Activated CD4-positive, alpha-beta T cell treated with anti-CD3 and anti-CD28 coated beads, Interleukin-2, amount 10 ng/mL, durations not matched to agents 7 days and 5 days (primary cell): ENCODE measurements around the gene ZMAT3. TPM values are rescaled to one million over a fixed set of nuclear protein-coding genes. Genes with fewer than 3 reads are reported as not detected.

Experiments used
- CTCF ChIA-PET: fragments of 350-600 bp; sonication (Branson Sonifier 250); formaldehyde crosslinking; loops from one replicate; lab custom pipeline; 2021; ENCODE audit warnings: antibody characterized with exemption; lab: Charles Lee
- POLR2A ChIA-PET: fragments of 350-600 bp; sonication (Branson Sonifier 250); formaldehyde crosslinking; loops from one replicate; lab custom pipeline; 2021; ENCODE audit warnings: antibody characterized with exemption; lab: Charles Lee
- DNase-seq: peaks from one replicate; pipeline ENCODE4 v3.0.0-alpha.2; 2020
- H3K27ac Mint-ChIP-seq: one replicate; pipeline ENCODE4 v1.8.0; 2021; ENCODE audit warnings: mild to moderate bottlenecking, moderate library complexity, mixed read lengths
- H3K27me3 Mint-ChIP-seq: one replicate; pipeline ENCODE4 v1.8.0; 2021; ENCODE audit warnings: mixed read lengths
- H3K36me3 Mint-ChIP-seq: one replicate; pipeline ENCODE4 v1.8.0; 2021; ENCODE audit warnings: low read depth, mixed read lengths
- H3K4me1 Mint-ChIP-seq: one replicate; pipeline ENCODE4 v1.8.0; 2021; ENCODE audit warnings: mixed read lengths
- H3K4me3 Mint-ChIP-seq: one replicate; pipeline ENCODE4 v1.8.0; 2021; ENCODE audit warnings: mild to moderate bottlenecking, moderate library complexity, mixed read lengths
- H3K9me3 Mint-ChIP-seq: one replicate; pipeline ENCODE4 v1.8.0; 2021; ENCODE audit warnings: mixed read lengths
- total RNA-seq, 2 experiments: library from RNA; stranded (reverse); gene quantifications; one replicate each; pipeline ENCODE4 v1.2.3, GENCODE V29; 2021

ZMAT3 gene
- total RNA-seq, 2 experiments from 2014 or later = 23.0 to 23.6 TPM

DNA sequence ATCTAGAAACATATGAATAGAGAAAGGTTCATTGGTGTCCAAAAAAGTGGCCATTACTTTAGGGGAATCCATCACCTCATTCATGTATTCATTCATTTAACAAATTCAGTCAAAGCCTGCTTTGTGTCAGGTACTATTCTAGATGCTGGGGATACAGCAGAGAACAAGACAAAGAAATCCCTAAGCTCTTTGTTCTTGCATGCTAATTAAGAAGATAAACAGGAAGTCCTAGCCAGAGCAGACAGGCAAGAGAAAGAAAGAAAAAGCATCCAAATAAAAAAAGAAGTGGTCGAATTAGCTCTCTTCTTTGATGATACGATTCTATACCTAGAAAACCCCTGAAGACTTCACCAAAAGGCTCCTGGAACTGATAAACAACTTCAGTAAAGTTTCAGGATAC is 12.4 kb upstream of the ZMAT3 start:
- Mint-ChIP-seq H3K4me1 (peaks cover 20% of the 10 kb centered on the region), H3K27me3 (peaks cover 3% of the 10 kb centered on the region), H3K4me3 (peak overlapping the region; percentile 39), H3K27ac (peak overlapping the region; percentile 68), H3K9me3 (peaks cover 5% of the 10 kb centered on the region), H3K36me3 (no peaks in the 10 kb centered on the region)
- POLR2A ChIA-PET = no interaction called here
- DNase-seq = no peak
- CTCF ChIA-PET = interaction anchor here (0.6 to 2.0 kb wide), 2 partner anchors 10 to 43 kb away, joined by 3 to 7 read pairs; no protein-coding TSS in a partner anchor

GRCh38 chr3:179082416-179082815 is 10.8 kb upstream of the ZMAT3 start:
- no peak overlapping the region for H3K27ac Mint-ChIP-seq
- H3K36me3 Mint-ChIP-seq = no peaks in the 10 kb centered on the region
- CTCF ChIA-PET = interaction anchor here (1.3 to 2.0 kb wide), 2 partner anchors 12 to 14 kb away, joined by 3 to 7 read pairs; no protein-coding TSS in a partner anchor
- no peak for DNase-seq
- H3K27me3 Mint-ChIP-seq = peaks cover 3% of the 10 kb centered on the region
- peaks cover 20% of the 10 kb centered on the region for H3K4me1 Mint-ChIP-seq
- no peaks in the 10 kb centered on the region for H3K9me3 Mint-ChIP-seq
- H3K4me3 Mint-ChIP-seq = no peak overlapping the region
- POLR2A ChIA-PET = no interaction called here

- Mint-ChIP-seq H3K9me3 (no peaks in the 10 kb centered on the region), H3K36me3 (no peaks in the 10 kb centered on the region), H3K27ac (no peak overlapping the region), H3K4me3 (no peak overlapping the region), H3K27me3 (peaks cover 3% of the 10 kb centered on the region), H3K4me1 (peaks cover 20% of the 10 kb centered on the region)
- ChIA-PET POLR2A (no interaction called here), CTCF (interaction anchor here (1.3 kb wide), 1 partner anchor 15 kb away, joined by 3 read pairs; no protein-coding TSS in a partner anchor)
- no peak for DNase-seq
These were observed 10.3 kb upstream of the ZMAT3 start for GRCh38 chr3:179081885-179082284.

DNA sequence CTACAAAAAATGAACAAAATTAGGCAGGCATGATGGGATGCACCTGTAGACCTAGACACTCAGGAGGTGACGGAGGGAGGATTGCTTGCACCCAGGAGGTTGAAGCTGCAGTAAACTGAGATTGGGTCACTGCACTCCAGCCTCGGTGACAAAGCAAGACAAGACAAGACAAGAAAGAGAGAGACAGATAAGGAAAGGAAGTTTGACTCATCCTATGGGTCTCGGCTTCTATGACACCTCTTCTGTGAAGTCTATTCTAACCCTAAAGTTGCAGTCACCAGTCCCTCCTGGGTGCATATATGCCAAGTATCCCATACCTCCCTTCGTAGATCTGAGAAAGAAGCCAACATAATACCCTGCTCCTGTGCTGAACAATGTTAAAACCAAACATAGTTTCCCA is 7.9 kb upstream of the ZMAT3 start:
- CTCF ChIA-PET = interaction anchor here (1.1 kb wide), 1 partner anchor 64 kb away, joined by 3 read pairs; no protein-coding TSS in a partner anchor
- Mint-ChIP-seq H3K4me3 (no peak overlapping the region), H3K9me3 (no peaks in the 10 kb centered on the region), H3K4me1 (peaks cover 26% of the 10 kb centered on the region), H3K27ac (no peak overlapping the region), H3K27me3 (peaks cover 3% of the 10 kb centered on the region), H3K36me3 (no peaks in the 10 kb centered on the region)
- DNase-seq = no peak
- POLR2A ChIA-PET = no interaction called here

GRCh38 chr3:179076243-179077027 is 4.8 kb upstream of the ZMAT3 start:
- Mint-ChIP-seq H3K9me3 (no peaks in the 10 kb centered on the region), H3K27ac (no peak overlapping the region), H3K27me3 (peaks cover 3% of the 10 kb centered on the region), H3K36me3 (no peaks in the 10 kb centered on the region), H3K4me1 (peaks cover 37% of the 10 kb centered on the region), H3K4me3 (no peak overlapping the region)
- CTCF ChIA-PET = interaction anchor here (0.8 to 1.4 kb wide), 2 partner anchors 16 to 58 kb away, joined by 3 read pairs; no protein-coding TSS in a partner anchor
- no peak for DNase-seq
- POLR2A ChIA-PET = no interaction called here

GRCh38 chr3:179074656-179075055 is 3.0 kb upstream of the ZMAT3 start:
- POLR2A ChIA-PET = interaction anchor here (0.6 kb wide), 1 partner anchor 9 kb away, joined by 4 read pairs; no protein-coding TSS in a partner anchor
- H3K36me3 Mint-ChIP-seq = peaks cover 4% of the 10 kb centered on the region
- H3K27me3 Mint-ChIP-seq = no peaks in the 10 kb centered on the region
- peaks cover 44% of the 10 kb centered on the region for H3K4me1 Mint-ChIP-seq
- CTCF ChIA-PET = interaction anchor here (0.6 to 0.8 kb wide), 4 partner anchors 21 to 230 kb away, joined by 3 to 7 read pairs (median 4); no protein-coding TSS in a partner anchor
- no peak overlapping the region for H3K27ac Mint-ChIP-seq
- no peaks in the 10 kb centered on the region for H3K9me3 Mint-ChIP-seq
- DNase-seq = no peak
- no peak overlapping the region for H3K4me3 Mint-ChIP-seq

GRCh38 chr3:179073816-179074215 is 2.2 kb upstream of the ZMAT3 start:
- no peaks in the 10 kb centered on the region for H3K9me3 Mint-ChIP-seq
- peaks cover 4% of the 10 kb centered on the region for H3K36me3 Mint-ChIP-seq
- DNase-seq = no peak
- no peak overlapping the region for H3K27ac Mint-ChIP-seq
- POLR2A ChIA-PET = interaction anchor here (0.6 kb wide), 1 partner anchor 9 kb away, joined by 4 read pairs; no protein-coding TSS in a partner anchor
- H3K4me3 Mint-ChIP-seq = no peak overlapping the region
- H3K4me1 Mint-ChIP-seq = peaks cover 48% of the 10 kb centered on the region
- H3K27me3 Mint-ChIP-seq = no peaks in the 10 kb centered on the region
- CTCF ChIA-PET = interaction anchor here (0.6 to 1.4 kb wide), 5 partner anchors 9 to 242 kb away, joined by 3 to 7 read pairs (median 3); no protein-coding TSS in a partner anchor

DNA sequence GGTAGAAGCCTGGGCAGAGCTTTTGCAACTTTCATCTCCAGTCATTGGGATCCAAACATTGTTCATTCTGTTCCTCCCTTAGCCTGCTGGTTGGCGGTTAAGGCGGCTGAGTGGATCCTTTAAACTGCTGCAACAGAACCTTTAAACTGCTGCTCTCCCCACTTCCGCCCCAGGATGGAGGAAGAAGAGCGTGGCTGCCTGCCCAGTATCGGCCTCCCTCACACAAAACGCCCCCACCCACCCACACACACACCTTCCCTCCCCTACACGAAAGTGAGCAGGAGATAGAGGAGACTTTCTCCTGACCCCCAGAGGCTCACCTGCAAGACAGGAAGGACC is 460 bp upstream of the ZMAT3 start:
- DNase-seq = peak; percentile 61
- CTCF ChIA-PET = interaction anchor here (1.3 kb wide), 1 partner anchor 244 kb away, joined by 7 read pairs; no protein-coding TSS in a partner anchor
- Mint-ChIP-seq H3K36me3 (peaks cover 11% of the 10 kb centered on the region), H3K27me3 (no peaks in the 10 kb centered on the region), H3K4me1 (peaks cover 53% of the 10 kb centered on the region), H3K9me3 (no peaks in the 10 kb centered on the region), H3K27ac (peak overlapping the region; percentile 94), H3K4me3 (peak overlapping the region; percentile 94)
- POLR2A ChIA-PET = no interaction called here

DNA sequence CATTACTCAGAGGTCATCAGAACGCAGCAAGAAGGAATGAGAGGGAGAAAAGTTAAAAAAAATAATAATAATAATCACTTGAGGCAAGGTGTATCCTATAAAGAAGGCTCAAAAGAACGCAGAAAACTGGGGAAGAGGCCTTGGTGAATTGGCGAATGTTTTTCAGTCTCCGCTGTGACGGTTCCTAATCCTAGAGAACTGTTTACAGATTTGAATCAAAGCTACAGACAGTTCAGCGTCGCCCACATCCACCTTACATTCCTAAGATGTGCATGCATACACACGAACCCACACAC is 634 bp downstream of the ZMAT3 start:
- Mint-ChIP-seq H3K27me3 (no peaks in the 10 kb centered on the region), H3K36me3 (peaks cover 21% of the 10 kb centered on the region), H3K4me1 (peaks cover 58% of the 10 kb centered on the region), H3K27ac (peak overlapping the region; percentile 95), H3K9me3 (no peaks in the 10 kb centered on the region), H3K4me3 (peak overlapping the region; percentile 94)
- ChIA-PET POLR2A (no interaction called here), CTCF (interaction anchor here (1.3 kb wide), 1 partner anchor 245 kb away, joined by 7 read pairs; no protein-coding TSS in a partner anchor)
- no peak for DNase-seq

GRCh38 chr3:179069762-179070390 is 1.7 kb downstream of the ZMAT3 start:
- peaks cover 52% of the 10 kb centered on the region for H3K4me1 Mint-ChIP-seq
- CTCF ChIA-PET = interaction anchor here (1.0 to 1.6 kb wide), 2 partner anchors 245 to 251 kb away, joined by 3 read pairs; no protein-coding TSS in a partner anchor
- POLR2A ChIA-PET = interaction anchor here (1.2 kb wide), 1 partner anchor 32 kb away, joined by 3 read pairs; no protein-coding TSS in a partner anchor
- peak overlapping the region; percentile 70 for H3K4me3 Mint-ChIP-seq
- H3K36me3 Mint-ChIP-seq = peaks cover 23% of the 10 kb centered on the region
- H3K9me3 Mint-ChIP-seq = no peaks in the 10 kb centered on the region
- peak overlapping the region; percentile 47 for H3K27ac Mint-ChIP-seq
- no peaks in the 10 kb centered on the region for H3K27me3 Mint-ChIP-seq
- no peak for DNase-seq

GRCh38 chr3:179068779-179069530 is 2.7 kb downstream of the ZMAT3 start:
- peaks cover 44% of the 10 kb centered on the region for H3K4me1 Mint-ChIP-seq
- H3K36me3 Mint-ChIP-seq = peaks cover 29% of the 10 kb centered on the region
- peak overlapping the region; percentile 53 for H3K4me3 Mint-ChIP-seq
- POLR2A ChIA-PET = no interaction called here
- DNase-seq = peak; percentile 57
- no peak overlapping the region for H3K27ac Mint-ChIP-seq
- H3K27me3 Mint-ChIP-seq = no peaks in the 10 kb centered on the region
- H3K9me3 Mint-ChIP-seq = no peaks in the 10 kb centered on the region
- CTCF ChIA-PET = interaction anchor here (0.8 to 1.6 kb wide), 4 partner anchors 245 to 253 kb away, joined by 3 to 4 read pairs (median 4); no protein-coding TSS in a partner anchor

GRCh38 chr3:179067839-179068238 is 3.8 kb downstream of the ZMAT3 start:
- Mint-ChIP-seq H3K27me3 (no peaks in the 10 kb centered on the region), H3K27ac (no peak overlapping the region), H3K4me3 (no peak overlapping the region), H3K36me3 (peaks cover 33% of the 10 kb centered on the region), H3K4me1 (peaks cover 35% of the 10 kb centered on the region), H3K9me3 (no peaks in the 10 kb centered on the region)
- POLR2A ChIA-PET = no interaction called here
- no peak for DNase-seq
- CTCF ChIA-PET = interaction anchor here (0.7 to 1.0 kb wide), 3 partner anchors 19 to 249 kb away, joined by 3 to 4 read pairs (median 3); no protein-coding TSS in a partner anchor
